ENCODE measurements around the gene SCYGR1. TPM values are rescaled to one million over a fixed set of nuclear protein-coding genes. Genes with fewer than 3 reads are reported as not detected.

Gene SCYGR1
- total RNA-seq, 1 experiment from 2014 or later, result not detected

DNA sequence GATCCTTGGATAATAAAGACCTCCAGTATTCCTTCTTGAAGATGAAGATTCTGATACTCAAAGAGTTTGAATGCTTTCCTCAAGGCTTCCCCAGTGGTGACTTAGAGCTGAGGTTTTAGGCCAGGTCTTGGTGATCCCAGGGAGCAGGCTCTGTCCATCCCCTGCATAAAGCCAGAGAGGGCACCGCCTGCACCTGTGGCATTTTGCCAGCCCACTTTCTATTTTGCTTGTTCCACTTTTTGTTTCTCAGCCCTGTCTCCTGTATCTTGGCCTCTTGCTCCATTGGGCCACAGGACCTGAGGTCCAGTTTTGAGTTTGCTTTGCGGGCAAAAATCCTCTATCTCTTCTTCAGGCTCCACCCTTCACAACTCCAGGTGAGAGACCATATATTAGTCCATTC lies 6.7 kb upstream of the SCYGR1 start:
- Mint-ChIP-seq H3K4me1 (ENCODE audit: low read depth, unreplicated experiment) (peaks cover 40% of the 10 kb centered on the region), H3K9me3 (ENCODE audit: low read depth, unreplicated experiment) (no peaks in the 10 kb centered on the region), H3K27me3 (ENCODE audit: unreplicated experiment) (no peaks in the 10 kb centered on the region), H3K36me3 (ENCODE audit: insufficient read depth, unreplicated experiment) (peaks cover 5% of the 10 kb centered on the region), H3K27ac (ENCODE audit: unreplicated experiment) (no peak overlapping the region), H3K4me3 (ENCODE audit: low read depth, unreplicated experiment) (no peak overlapping the region)
- intact Hi-C loops (cut with micrococcal nuclease; ENCODE audit: unreplicated experiment), result no loop called here
- TF ChIP-seq, protein P1, sequence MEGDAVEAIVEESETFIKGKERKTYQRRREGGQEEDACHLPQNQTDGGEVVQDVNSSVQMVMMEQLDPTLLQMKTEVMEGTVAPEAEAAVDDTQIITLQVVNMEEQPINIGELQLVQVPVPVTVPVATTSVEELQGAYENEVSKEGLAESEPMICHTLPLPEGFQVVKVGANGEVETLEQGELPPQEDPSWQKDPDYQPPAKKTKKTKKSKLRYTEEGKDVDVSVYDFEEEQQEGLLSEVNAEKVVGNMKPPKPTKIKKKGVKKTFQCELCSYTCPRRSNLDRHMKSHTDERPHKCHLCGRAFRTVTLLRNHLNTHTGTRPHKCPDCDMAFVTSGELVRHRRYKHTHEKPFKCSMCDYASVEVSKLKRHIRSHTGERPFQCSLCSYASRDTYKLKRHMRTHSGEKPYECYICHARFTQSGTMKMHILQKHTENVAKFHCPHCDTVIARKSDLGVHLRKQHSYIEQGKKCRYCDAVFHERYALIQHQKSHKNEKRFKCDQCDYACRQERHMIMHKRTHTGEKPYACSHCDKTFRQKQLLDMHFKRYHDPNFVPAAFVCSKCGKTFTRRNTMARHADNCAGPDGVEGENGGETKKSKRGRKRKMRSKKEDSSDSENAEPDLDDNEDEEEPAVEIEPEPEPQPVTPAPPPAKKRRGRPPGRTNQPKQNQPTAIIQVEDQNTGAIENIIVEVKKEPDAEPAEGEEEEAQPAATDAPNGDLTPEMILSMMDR (IDR thresholded peaks at IDR 0.05; ENCODE audit: unreplicated experiment), result no peak
- no TSS peak for BruUV-seq (replicated peaks)
- DNase-seq, result no peak
- CTCF ChIA-PET, result interaction anchor here (0.6 to 1.0 kb wide), 2 partner anchors 8 to 159 kb away, joined by 4 to 10 read pairs; no protein-coding TSS in a partner anchor

GRCh38 chr2:227390468-227391256 lies 2.9 kb upstream of the SCYGR1 start:
- BruUV-seq (replicated peaks), result no TSS peak
- Mint-ChIP-seq H3K27ac (ENCODE audit: unreplicated experiment) (no peak overlapping the region), H3K36me3 (ENCODE audit: insufficient read depth, unreplicated experiment) (peaks cover 5% of the 10 kb centered on the region), H3K27me3 (ENCODE audit: unreplicated experiment) (no peaks in the 10 kb centered on the region), H3K4me3 (ENCODE audit: low read depth, unreplicated experiment) (no peak overlapping the region), H3K9me3 (ENCODE audit: low read depth, unreplicated experiment) (no peaks in the 10 kb centered on the region), H3K4me1 (ENCODE audit: low read depth, unreplicated experiment) (peaks cover 15% of the 10 kb centered on the region)
- intact Hi-C loops (cut with micrococcal nuclease; ENCODE audit: unreplicated experiment), result no loop called here
- no peak for DNase-seq
- TF ChIP-seq, protein P1 (IDR thresholded peaks at IDR 0.05; ENCODE audit: unreplicated experiment), result no peak
- CTCF ChIA-PET, result no interaction called here

GRCh38 chr2:227389661-227390060 lies 1.9 kb upstream of the SCYGR1 start:
- intact Hi-C loops (cut with micrococcal nuclease; ENCODE audit: unreplicated experiment), result no loop called here
- CTCF ChIA-PET, result no interaction called here
- Mint-ChIP-seq H3K27me3 (ENCODE audit: unreplicated experiment) (no peaks in the 10 kb centered on the region), H3K36me3 (ENCODE audit: insufficient read depth, unreplicated experiment) (no peaks in the 10 kb centered on the region), H3K9me3 (ENCODE audit: low read depth, unreplicated experiment) (no peaks in the 10 kb centered on the region), H3K27ac (ENCODE audit: unreplicated experiment) (no peak overlapping the region), H3K4me1 (ENCODE audit: low read depth, unreplicated experiment) (peaks cover 7% of the 10 kb centered on the region), H3K4me3 (ENCODE audit: low read depth, unreplicated experiment) (no peak overlapping the region)
- no peak for DNase-seq
- no TSS peak for BruUV-seq (replicated peaks)
- TF ChIP-seq, protein P1 (IDR thresholded peaks at IDR 0.05; ENCODE audit: unreplicated experiment), result no peak

DNA sequence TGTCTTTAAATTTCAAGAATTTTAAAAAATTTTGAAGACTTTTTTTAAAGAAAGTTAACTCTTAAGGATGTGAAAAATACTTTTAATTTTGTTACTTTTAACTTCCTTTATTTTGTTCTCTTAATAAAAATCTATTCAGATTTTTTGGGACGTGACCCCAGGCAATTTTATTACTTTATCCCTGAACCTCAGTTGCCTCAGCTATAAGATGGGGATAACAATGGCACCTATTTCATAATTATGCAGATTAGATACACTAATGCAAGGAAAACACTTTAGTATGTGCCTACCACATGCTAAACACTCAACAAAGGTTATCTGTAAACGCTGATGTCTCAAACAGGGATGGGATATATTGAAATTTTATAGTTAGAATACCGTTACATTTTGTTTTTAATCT lies 1.5 kb upstream of the SCYGR1 start:
- no TSS peak for BruUV-seq (replicated peaks)

More for the DNA sequence above, 1.5 kb upstream of the SCYGR1 start:
- H3K36me3 Mint-ChIP-seq (ENCODE audit: insufficient read depth, unreplicated experiment), result no peaks in the 10 kb centered on the region
- H3K27me3 Mint-ChIP-seq (ENCODE audit: unreplicated experiment), result no peaks in the 10 kb centered on the region
- TF ChIP-seq, protein P1 (IDR thresholded peaks at IDR 0.05; ENCODE audit: unreplicated experiment), result no peak
- H3K27ac Mint-ChIP-seq (ENCODE audit: unreplicated experiment), result no peak overlapping the region
- CTCF ChIA-PET, result no interaction called here
- intact Hi-C loops (cut with micrococcal nuclease; ENCODE audit: unreplicated experiment), result no loop called here
- no peak overlapping the region for H3K4me3 Mint-ChIP-seq (ENCODE audit: low read depth, unreplicated experiment)
- no peak for DNase-seq
- no peaks in the 10 kb centered on the region for H3K9me3 Mint-ChIP-seq (ENCODE audit: low read depth, unreplicated experiment)
- peaks cover 7% of the 10 kb centered on the region for H3K4me1 Mint-ChIP-seq (ENCODE audit: low read depth, unreplicated experiment)

All from Calu3 (cell line).